HCEC 1CT (cell line): ENCODE data around the gene ABRACL.

Experiments used
- DNase-seq: peaks from one replicate; pipeline ENCODE4 v3.0.0-alpha.2; 2017

The ABRACL gene

GRCh38 chr6:139058029-139058428, 29.5 kb downstream of the ABRACL start:
- DNase-seq: no peak

GRCh38 chr6:139060332-139060731, 31.8 kb downstream of the ABRACL start:
- peak; percentile 70 for DNase-seq

GRCh38 chr6:139062932-139063646, 34.5 kb downstream of the ABRACL start:
- no peak for DNase-seq

GRCh38 chr6:139064981-139065665, 36.6 kb downstream of the ABRACL start:
- no peak for DNase-seq

- no peak for DNase-seq
These were observed 37.5 kb downstream of the ABRACL start for GRCh38 chr6:139066080-139066479.

GRCh38 chr6:139068846-139069245, 40.3 kb downstream of the ABRACL start:
- DNase-seq: no peak

- DNase-seq: no peak
These were observed 44.6 kb downstream of the ABRACL start for GRCh38 chr6:139073118-139073517.

GRCh38 chr6:139079018-139079417, 50.5 kb downstream of the ABRACL start:
- no peak for DNase-seq

GRCh38 chr6:139080255-139080920, 51.8 kb downstream of the ABRACL start:
- DNase-seq: peak; percentile 3

- no peak for DNase-seq
These were observed 52.9 kb downstream of the ABRACL start for GRCh38 chr6:139081471-139081870.

GRCh38 chr6:139082370-139082769, 53.8 kb downstream of the ABRACL start:
- DNase-seq: no peak

GRCh38 chr6:139091826-139092225, 63.3 kb downstream of the ABRACL start:
- DNase-seq: no peak
